DMS153 (cell line): ENCODE data around the gene CCL3.
"Not testable (repeated sequence)": the region's sequence is repeated elsewhere in the genome, so short reads cannot be mapped to it uniquely, and the experiment has no call there.

ENCODE experiments used
- DNase-seq: peaks from one replicate; lab custom pipeline; 2025; lab: John Stamatoyannopoulos, UW

The CCL3 gene

GRCh38 chr17:36114971-36115648, 25.2 kb upstream of the CCL3 start:
- not testable (repeated sequence) for DNase-seq

- DNase-seq: not testable (repeated sequence)
Measured at GRCh38 chr17:36113131-36113530, 23.2 kb upstream of the CCL3 start.

- DNase-seq: no peak
Measured at GRCh38 chr17:36112572-36112971, 22.6 kb upstream of the CCL3 start.

- no peak for DNase-seq
Measured at GRCh38 chr17:36111068-36111490, 21.1 kb upstream of the CCL3 start.

- DNase-seq: not testable (repeated sequence)
Measured at GRCh38 chr17:36108265-36108664, 18.3 kb upstream of the CCL3 start.

GRCh38 chr17:36107660-36108059, 17.7 kb upstream of the CCL3 start:
- DNase-seq: no peak

GRCh38 chr17:36106493-36106835, 16.5 kb upstream of the CCL3 start:
- no peak for DNase-seq

- no peak for DNase-seq
Measured at GRCh38 chr17:36105781-36106492, 16.0 kb upstream of the CCL3 start.

GRCh38 chr17:36104701-36105181, 14.8 kb upstream of the CCL3 start:
- no peak for DNase-seq

- DNase-seq: not testable (repeated sequence)
Measured at GRCh38 chr17:36104246-36104645, 14.3 kb upstream of the CCL3 start.

GRCh38 chr17:36103401-36103975, 13.5 kb upstream of the CCL3 start, which contains the start of gene CCL4:
Gene CCL4, plus strand, starts transcription at chr17:36103827. Its CDS starts 79 bp downstream, at chr17:36103906.
- DNase-seq: not testable (repeated sequence)

- DNase-seq: not testable (repeated sequence)
Measured at GRCh38 chr17:36099004-36099403, 9.1 kb upstream of the CCL3 start.

GRCh38 chr17:36095992-36096391, 6.0 kb upstream of the CCL3 start:
- DNase-seq: no peak

GRCh38 chr17:36094746-36095145, 4.8 kb upstream of the CCL3 start:
- no peak for DNase-seq

GRCh38 chr17:36094232-36094631, 4.3 kb upstream of the CCL3 start:
- no peak for DNase-seq

- DNase-seq: not testable (repeated sequence)
Measured at GRCh38 chr17:36092715-36093114, 2.8 kb upstream of the CCL3 start.

GRCh38 chr17:36092230-36092629, 2.3 kb upstream of the CCL3 start:
- DNase-seq: no peak

GRCh38 chr17:36089339-36089865, 541 bp downstream of the CCL3 start:
- DNase-seq: no peak

- no peak for DNase-seq
Measured at GRCh38 chr17:36088670-36089338, 1.1 kb downstream of the CCL3 start.

GRCh38 chr17:36087897-36088572, 1.9 kb downstream of the CCL3 start:
- not testable (repeated sequence) for DNase-seq

GRCh38 chr17:36087471-36087870, 2.5 kb downstream of the CCL3 start:
- not testable (repeated sequence) for DNase-seq

GRCh38 chr17:36086791-36087190, 3.2 kb downstream of the CCL3 start:
- DNase-seq: no peak
